PFSK-1 (cell line): Measurements from ENCODE around the gene TBC1D25.

Source experiments
- FOXP2 ChIP-seq: optimal IDR thresholded peaks from 2 replicates; pipeline ENCODE3; 2011; ENCODE audit warnings: borderline replicate concordance, control low read depth, inconsistent platforms; ENCODE audit not compliant: insufficient read depth; ENCODE audit errors: extremely low read length, extremely low read depth
- POLR2AphosphoS5 ChIP-seq: IDR thresholded peaks from 2 replicates; pipeline ENCODE4 v1.6.1; 2012; ENCODE audit warnings: low read depth, mild to moderate bottlenecking, control low read depth, low read length, moderate library complexity
- SIN3A ChIP-seq: IDR thresholded peaks from 2 replicates; pipeline ENCODE4 v1.6.1; 2012; ENCODE audit warnings: mild to moderate bottlenecking, low read length, moderate library complexity, borderline replicate concordance; ENCODE audit not compliant: insufficient read depth
- TAF1 ChIP-seq: IDR thresholded peaks from 2 replicates; pipeline ENCODE4 v1.6.1; 2012; ENCODE audit warnings: low read length, control low read depth, borderline replicate concordance; ENCODE audit not compliant: insufficient read depth
- TF ChIP-seq, protein P1 (sequence below), 2 experiments: IDR thresholded peaks; 2 replicates each; pipeline versions ENCODE4 v1.6.1 to v1.8.0; 2011 to 2012; ENCODE audit warnings: low read depth in 2 of 2, low read length in 2 of 2, control low read depth in 1 of 2, inconsistent platforms in 1 of 2, mild to moderate bottlenecking in 1 of 2, moderate library complexity in 1 of 2; ENCODE audit not compliant: insufficient read depth in 1 of 2

TBC1D25 gene

DNA sequence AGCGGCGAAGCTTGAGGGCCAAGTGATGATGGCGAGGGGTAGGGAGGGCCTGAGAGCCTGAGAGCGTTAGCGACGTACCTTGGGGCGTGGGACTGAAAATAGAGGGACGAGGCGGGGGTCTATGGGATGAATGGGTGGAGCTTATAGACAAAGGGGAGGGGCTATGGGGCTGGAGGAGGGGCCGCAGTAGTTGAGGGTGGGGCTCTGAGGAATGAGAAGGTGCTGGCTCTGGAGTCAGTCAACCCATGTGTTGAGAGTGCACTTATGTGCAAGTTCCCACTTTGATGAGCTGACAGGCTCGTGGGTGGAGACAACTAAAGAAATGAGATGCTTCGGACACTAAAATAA lies 488 bp downstream of the TBC1D25 start:
- TF ChIP-seq SIN3A (no peak), POLR2AphosphoS5 (no peak), TAF1 (no peak), FOXP2 (no peak)
- TF ChIP-seq, protein P1, sequence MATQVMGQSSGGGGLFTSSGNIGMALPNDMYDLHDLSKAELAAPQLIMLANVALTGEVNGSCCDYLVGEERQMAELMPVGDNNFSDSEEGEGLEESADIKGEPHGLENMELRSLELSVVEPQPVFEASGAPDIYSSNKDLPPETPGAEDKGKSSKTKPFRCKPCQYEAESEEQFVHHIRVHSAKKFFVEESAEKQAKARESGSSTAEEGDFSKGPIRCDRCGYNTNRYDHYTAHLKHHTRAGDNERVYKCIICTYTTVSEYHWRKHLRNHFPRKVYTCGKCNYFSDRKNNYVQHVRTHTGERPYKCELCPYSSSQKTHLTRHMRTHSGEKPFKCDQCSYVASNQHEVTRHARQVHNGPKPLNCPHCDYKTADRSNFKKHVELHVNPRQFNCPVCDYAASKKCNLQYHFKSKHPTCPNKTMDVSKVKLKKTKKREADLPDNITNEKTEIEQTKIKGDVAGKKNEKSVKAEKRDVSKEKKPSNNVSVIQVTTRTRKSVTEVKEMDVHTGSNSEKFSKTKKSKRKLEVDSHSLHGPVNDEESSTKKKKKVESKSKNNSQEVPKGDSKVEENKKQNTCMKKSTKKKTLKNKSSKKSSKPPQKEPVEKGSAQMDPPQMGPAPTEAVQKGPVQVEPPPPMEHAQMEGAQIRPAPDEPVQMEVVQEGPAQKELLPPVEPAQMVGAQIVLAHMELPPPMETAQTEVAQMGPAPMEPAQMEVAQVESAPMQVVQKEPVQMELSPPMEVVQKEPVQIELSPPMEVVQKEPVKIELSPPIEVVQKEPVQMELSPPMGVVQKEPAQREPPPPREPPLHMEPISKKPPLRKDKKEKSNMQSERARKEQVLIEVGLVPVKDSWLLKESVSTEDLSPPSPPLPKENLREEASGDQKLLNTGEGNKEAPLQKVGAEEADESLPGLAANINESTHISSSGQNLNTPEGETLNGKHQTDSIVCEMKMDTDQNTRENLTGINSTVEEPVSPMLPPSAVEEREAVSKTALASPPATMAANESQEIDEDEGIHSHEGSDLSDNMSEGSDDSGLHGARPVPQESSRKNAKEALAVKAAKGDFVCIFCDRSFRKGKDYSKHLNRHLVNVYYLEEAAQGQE (IDR thresholded peaks at IDR 0.05; ENCODE audit: insufficient read depth in 1 of 2, low read depth in 2 of 2, low read length in 2 of 2): no peak

DNA sequence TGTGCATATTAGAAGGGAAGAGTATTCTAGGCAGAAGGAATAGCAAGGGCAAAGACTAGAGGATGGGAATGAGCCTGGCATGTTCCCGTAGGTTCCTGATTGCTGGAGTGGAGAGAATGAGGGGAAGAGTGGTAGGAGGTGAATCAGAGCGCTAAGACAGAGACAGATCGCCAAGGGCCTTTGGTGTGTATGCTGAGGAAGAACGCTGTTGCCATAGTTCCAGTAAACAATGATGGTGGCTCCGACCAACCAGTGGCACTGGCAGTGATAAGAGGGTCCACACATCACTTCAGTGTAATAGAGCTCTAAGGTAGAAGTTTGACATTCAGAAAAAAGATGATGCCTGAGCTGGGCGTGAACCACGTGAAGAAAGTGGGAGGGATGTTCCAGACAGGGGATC lies 966 bp downstream of the TBC1D25 start:
- no peak for TF ChIP-seq TAF1
- TF ChIP-seq, protein P1 (IDR thresholded peaks at IDR 0.05; ENCODE audit: insufficient read depth in 1 of 2, low read depth in 2 of 2, low read length in 2 of 2): no peak
- no peak for TF ChIP-seq POLR2AphosphoS5
- TF ChIP-seq SIN3A: no peak
- no peak for TF ChIP-seq FOXP2

DNA sequence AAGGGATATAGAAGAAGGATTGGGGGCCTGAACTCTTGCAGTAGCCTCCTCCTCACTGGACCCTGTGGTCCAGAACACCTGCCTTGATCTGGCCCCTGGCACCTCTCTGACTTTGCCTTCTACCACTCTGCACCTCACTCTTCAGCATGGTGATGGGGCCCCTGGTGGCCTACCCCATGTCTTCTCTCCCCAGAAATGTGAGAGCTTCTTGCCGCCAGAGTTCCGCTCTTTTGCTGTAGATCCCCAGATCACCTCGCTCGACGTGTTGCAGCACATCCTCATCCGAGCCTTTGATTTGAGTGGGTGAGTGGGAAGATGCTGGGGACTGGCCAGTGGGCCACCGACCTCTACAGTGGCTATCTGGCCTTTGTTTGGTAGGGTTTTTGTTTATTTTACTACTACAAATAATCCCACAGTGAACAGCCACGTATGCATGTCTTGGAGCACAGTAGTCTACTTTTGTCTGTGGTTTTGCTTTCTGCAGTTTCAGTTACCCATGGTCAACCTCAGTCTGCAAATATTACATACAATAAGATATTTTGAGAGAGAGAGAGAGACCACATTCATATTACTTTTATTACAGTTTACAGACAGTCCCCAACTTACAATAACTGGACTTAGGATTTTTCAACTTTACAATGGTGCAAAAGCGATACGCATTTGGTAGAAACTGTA lies 1.8 kb downstream of the TBC1D25 start:
- TF ChIP-seq SIN3A: no peak
- no peak for TF ChIP-seq TAF1
- TF ChIP-seq, protein P1 (IDR thresholded peaks at IDR 0.05; ENCODE audit: insufficient read depth in 1 of 2, low read depth in 2 of 2, low read length in 2 of 2): no peak
- no peak for TF ChIP-seq FOXP2
- TF ChIP-seq POLR2AphosphoS5: no peak

DNA sequence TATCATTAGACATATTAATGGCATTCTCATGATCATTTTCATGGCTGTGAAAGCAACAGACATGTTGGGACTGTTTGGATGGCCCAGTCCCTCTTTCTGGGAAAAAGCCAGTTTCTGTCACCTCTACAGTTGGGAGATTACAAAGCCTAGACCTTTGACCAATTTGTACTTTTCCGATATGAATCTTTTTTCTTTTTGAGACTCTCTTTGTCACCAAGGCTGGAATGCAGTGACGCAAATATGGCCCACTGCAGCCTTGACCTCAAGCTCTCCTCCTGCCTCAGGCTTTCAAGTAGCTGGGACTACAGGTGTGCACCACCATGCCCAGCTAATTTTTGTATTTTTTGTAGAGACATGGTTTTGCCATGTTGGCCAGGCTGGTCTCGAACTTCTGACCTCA lies 9.4 kb downstream of the TBC1D25 start:
- TF ChIP-seq POLR2AphosphoS5 (no peak), TAF1 (no peak), FOXP2 (no peak), SIN3A (no peak)
- TF ChIP-seq, protein P1 (IDR thresholded peaks at IDR 0.05; ENCODE audit: insufficient read depth in 1 of 2, low read depth in 2 of 2, low read length in 2 of 2): no peak

DNA sequence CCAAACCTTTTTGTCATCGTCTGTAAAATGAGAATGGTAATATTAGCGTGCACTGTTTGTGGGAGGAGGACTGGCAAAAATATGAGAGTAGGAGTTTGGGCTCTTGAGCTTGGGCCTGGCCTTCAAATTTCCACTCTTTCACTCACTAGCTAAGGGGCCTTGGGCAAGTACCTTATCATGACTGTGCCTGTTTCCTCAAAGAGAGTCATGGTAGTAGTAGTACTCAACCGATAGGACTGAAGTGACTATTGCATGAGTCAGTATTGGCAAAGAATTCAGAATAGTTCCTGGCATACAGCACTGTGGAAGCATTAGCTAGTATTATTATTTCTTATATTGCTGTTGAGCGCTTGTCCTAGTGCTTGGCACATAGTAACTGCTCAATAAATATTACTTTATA lies 18.8 kb downstream of the TBC1D25 start:
- no peak for TF ChIP-seq TAF1
- TF ChIP-seq, protein P1 (IDR thresholded peaks at IDR 0.05; ENCODE audit: insufficient read depth in 1 of 2, low read depth in 2 of 2, low read length in 2 of 2): no peak
- TF ChIP-seq SIN3A: no peak
- TF ChIP-seq FOXP2: no peak
- TF ChIP-seq POLR2AphosphoS5: no peak
